PFSK-1 (cell line): ENCODE measurements around the gene AAK1.

ENCODE experiments used
- FOXP2 ChIP-seq: optimal IDR thresholded peaks from 2 replicates; pipeline ENCODE3; 2011; ENCODE audit warnings: borderline replicate concordance, control low read depth, inconsistent platforms; ENCODE audit not compliant: insufficient read depth; ENCODE audit errors: extremely low read length, extremely low read depth
- POLR2AphosphoS5 ChIP-seq: IDR thresholded peaks from 2 replicates; pipeline ENCODE4 v1.6.1; 2012; ENCODE audit warnings: low read depth, mild to moderate bottlenecking, control low read depth, low read length, moderate library complexity
- REST ChIP-seq, 2 experiments: IDR thresholded peaks; 2 replicates each; pipeline versions ENCODE4 v1.6.1 to v1.8.0; 2011 to 2012; ENCODE audit warnings: low read depth in 2 of 2, low read length in 2 of 2, control low read depth in 1 of 2, inconsistent platforms in 1 of 2, mild to moderate bottlenecking in 1 of 2, moderate library complexity in 1 of 2; ENCODE audit not compliant: insufficient read depth in 1 of 2
- SIN3A ChIP-seq: IDR thresholded peaks from 2 replicates; pipeline ENCODE4 v1.6.1; 2012; ENCODE audit warnings: mild to moderate bottlenecking, low read length, moderate library complexity, borderline replicate concordance; ENCODE audit not compliant: insufficient read depth
- TAF1 ChIP-seq: IDR thresholded peaks from 2 replicates; pipeline ENCODE4 v1.6.1; 2012; ENCODE audit warnings: low read length, control low read depth, borderline replicate concordance; ENCODE audit not compliant: insufficient read depth

GRCh38 chr2:69477627-69478026 is 165.9 kb downstream of the AAK1 start:
- TF ChIP-seq REST (IDR thresholded peaks at IDR 0.05; ENCODE audit: insufficient read depth in 1 of 2, low read depth in 2 of 2, low read length in 2 of 2) (no peak), TAF1 (no peak), FOXP2 (no peak), POLR2AphosphoS5 (no peak), SIN3A (no peak)
